Activated naive CD8-positive, alpha-beta T cell treated with anti-CD3 and anti-CD28 coated beads, Interleukin-2, amount 50 U/mL, for 24 hours (primary cell): Measurements from ENCODE around the gene POLR3K.

Experiments
- ATAC-seq: fragments of 150-1000 bp; cut with Tn5 transposase; one replicate; pipeline ENCODE4 v1.10.0; 2021
- DNase-seq: peaks from one replicate; pipeline ENCODE4 v3.0.0; 2021
- H3K27ac Mint-ChIP-seq: one replicate; pipeline ENCODE4 v1.8.0; 2021; ENCODE audit warnings: mild to moderate bottlenecking, mixed read lengths
- H3K27me3 Mint-ChIP-seq: one replicate; pipeline ENCODE4 v1.8.0; 2021; ENCODE audit warnings: mixed read lengths
- H3K36me3 Mint-ChIP-seq: one replicate; pipeline ENCODE4 v1.8.0; 2021; ENCODE audit warnings: low read depth, mixed read lengths
- H3K4me1 Mint-ChIP-seq: one replicate; pipeline ENCODE4 v1.8.0; 2021; ENCODE audit warnings: mixed read lengths
- H3K4me3 Mint-ChIP-seq: one replicate; pipeline ENCODE4 v1.8.0; 2021; ENCODE audit warnings: mild to moderate bottlenecking, moderate library complexity, mixed read lengths
- H3K9me3 Mint-ChIP-seq: one replicate; pipeline ENCODE4 v1.8.0; 2021; ENCODE audit warnings: mixed read lengths

POLR3K gene

GRCh38 chr16:62968-63391, 9.6 kb upstream of the POLR3K start:
- no peak for DNase-seq
- H3K27ac Mint-ChIP-seq: no peak overlapping the region
- peaks cover 2% of the 10 kb centered on the region for H3K4me1 Mint-ChIP-seq
- no peak overlapping the region for H3K4me3 Mint-ChIP-seq
- H3K9me3 Mint-ChIP-seq: no peaks in the 10 kb centered on the region
- peaks cover 4% of the 10 kb centered on the region for H3K27me3 Mint-ChIP-seq
- peaks cover 4% of the 10 kb centered on the region for H3K36me3 Mint-ChIP-seq
- ATAC-seq: no peak

GRCh38 chr16:62283-62967, 9.0 kb upstream of the POLR3K start:
- Mint-ChIP-seq H3K9me3 (no peaks in the 10 kb centered on the region), H3K27me3 (peaks cover 1% of the 10 kb centered on the region), H3K36me3 (peaks cover 4% of the 10 kb centered on the region), H3K4me3 (no peak overlapping the region), H3K27ac (no peak overlapping the region), H3K4me1 (peaks cover 2% of the 10 kb centered on the region)
- no peak for DNase-seq
- no peak for ATAC-seq

- ATAC-seq (no peak), DNase-seq (no peak)
- no peaks in the 10 kb centered on the region for H3K9me3 Mint-ChIP-seq
- no peak overlapping the region for H3K4me3 Mint-ChIP-seq
- H3K27me3 Mint-ChIP-seq: no peaks in the 10 kb centered on the region
- no peak overlapping the region for H3K27ac Mint-ChIP-seq
- H3K4me1 Mint-ChIP-seq: peaks cover 2% of the 10 kb centered on the region
- peaks cover 4% of the 10 kb centered on the region for H3K36me3 Mint-ChIP-seq
These were observed 8.5 kb upstream of the POLR3K start for GRCh38 chr16:61879-62281.

- Mint-ChIP-seq H3K27me3 (no peaks in the 10 kb centered on the region), H3K4me3 (no peak overlapping the region), H3K36me3 (peaks cover 6% of the 10 kb centered on the region), H3K27ac (no peak overlapping the region), H3K9me3 (no peaks in the 10 kb centered on the region), H3K4me1 (peaks cover 2% of the 10 kb centered on the region)
- DNase-seq: no peak
- ATAC-seq: no peak
These were observed 7.8 kb upstream of the POLR3K start for GRCh38 chr16:60929-61878.

- DNase-seq (no peak), ATAC-seq (no peak)
- Mint-ChIP-seq H3K27me3 (no peaks in the 10 kb centered on the region), H3K36me3 (peaks cover 9% of the 10 kb centered on the region), H3K4me1 (no peaks in the 10 kb centered on the region), H3K27ac (no peak overlapping the region), H3K9me3 (no peaks in the 10 kb centered on the region), H3K4me3 (no peak overlapping the region)
These were observed 6.8 kb upstream of the POLR3K start for GRCh38 chr16:60166-60565.

- Mint-ChIP-seq H3K36me3 (peaks cover 9% of the 10 kb centered on the region), H3K27me3 (no peaks in the 10 kb centered on the region), H3K27ac (no peak overlapping the region), H3K4me3 (no peak overlapping the region), H3K4me1 (peaks cover 3% of the 10 kb centered on the region), H3K9me3 (no peaks in the 10 kb centered on the region)
- no peak for DNase-seq
- ATAC-seq: no peak
These were observed 6.1 kb upstream of the POLR3K start for GRCh38 chr16:59440-60059.

GRCh38 chr16:58491-59439, 5.4 kb upstream of the POLR3K start:
- peaks cover 7% of the 10 kb centered on the region for H3K4me1 Mint-ChIP-seq
- no peaks in the 10 kb centered on the region for H3K27me3 Mint-ChIP-seq
- no peak overlapping the region for H3K27ac Mint-ChIP-seq
- no peaks in the 10 kb centered on the region for H3K9me3 Mint-ChIP-seq
- peaks cover 9% of the 10 kb centered on the region for H3K36me3 Mint-ChIP-seq
- H3K4me3 Mint-ChIP-seq: no peak overlapping the region
- DNase-seq (no peak), ATAC-seq (no peak)

- peaks cover 13% of the 10 kb centered on the region for H3K4me1 Mint-ChIP-seq
- no peaks in the 10 kb centered on the region for H3K27me3 Mint-ChIP-seq
- ATAC-seq: no peak
- H3K9me3 Mint-ChIP-seq: no peaks in the 10 kb centered on the region
- H3K36me3 Mint-ChIP-seq: peaks cover 13% of the 10 kb centered on the region
- no peak for DNase-seq
- H3K4me3 Mint-ChIP-seq: no peak overlapping the region
- no peak overlapping the region for H3K27ac Mint-ChIP-seq
These were observed 4.3 kb upstream of the POLR3K start for GRCh38 chr16:57711-58110.

GRCh38 chr16:56231-56927, 3.0 kb upstream of the POLR3K start:
- Mint-ChIP-seq H3K9me3 (no peaks in the 10 kb centered on the region), H3K4me3 (no peak overlapping the region), H3K36me3 (peaks cover 20% of the 10 kb centered on the region), H3K27me3 (no peaks in the 10 kb centered on the region), H3K27ac (no peak overlapping the region), H3K4me1 (peaks cover 22% of the 10 kb centered on the region)
- no peak for DNase-seq
- no peak for ATAC-seq

GRCh38 chr16:55571-56136, 2.2 kb upstream of the POLR3K start:
- ATAC-seq: no peak
- DNase-seq: no peak
- H3K9me3 Mint-ChIP-seq: no peaks in the 10 kb centered on the region
- H3K27me3 Mint-ChIP-seq: no peaks in the 10 kb centered on the region
- H3K4me1 Mint-ChIP-seq: peaks cover 29% of the 10 kb centered on the region
- peaks cover 27% of the 10 kb centered on the region for H3K36me3 Mint-ChIP-seq
- no peak overlapping the region for H3K4me3 Mint-ChIP-seq
- H3K27ac Mint-ChIP-seq: no peak overlapping the region

GRCh38 chr16:54237-54581, 801 bp upstream of the POLR3K start:
- Mint-ChIP-seq H3K27ac (peak overlapping the region; percentile 98), H3K27me3 (no peaks in the 10 kb centered on the region), H3K36me3 (peaks cover 34% of the 10 kb centered on the region), H3K9me3 (no peaks in the 10 kb centered on the region), H3K4me3 (peak overlapping the region; percentile 100), H3K4me1 (peaks cover 36% of the 10 kb centered on the region)
- no peak for DNase-seq
- no peak for ATAC-seq

GRCh38 chr16:50769-51591, 2.4 kb downstream of the POLR3K start:
- DNase-seq (no peak), ATAC-seq (no peak)
- H3K36me3 Mint-ChIP-seq: peaks cover 46% of the 10 kb centered on the region
- H3K9me3 Mint-ChIP-seq: no peaks in the 10 kb centered on the region
- peak overlapping the region; percentile 100 for H3K4me3 Mint-ChIP-seq
- peak overlapping the region; percentile 28 for H3K27ac Mint-ChIP-seq
- no peaks in the 10 kb centered on the region for H3K27me3 Mint-ChIP-seq
- peaks cover 39% of the 10 kb centered on the region for H3K4me1 Mint-ChIP-seq

GRCh38 chr16:47234-47633, 6.2 kb downstream of the POLR3K start:
- no peak for DNase-seq
- H3K4me3 Mint-ChIP-seq: no peak overlapping the region
- no peaks in the 10 kb centered on the region for H3K9me3 Mint-ChIP-seq
- peaks cover 73% of the 10 kb centered on the region for H3K36me3 Mint-ChIP-seq
- no peak for ATAC-seq
- H3K4me1 Mint-ChIP-seq: peaks cover 34% of the 10 kb centered on the region
- no peak overlapping the region for H3K27ac Mint-ChIP-seq
- H3K27me3 Mint-ChIP-seq: no peaks in the 10 kb centered on the region
